ENCODE data around the gene GALM. TPM values are rescaled to one million over a fixed set of nuclear protein-coding genes. Genes with fewer than 3 reads are reported as not detected.

The GALM gene
- total RNA-seq, 1 experiment from 2014 or later = 20.5 TPM

GRCh38 chr2:38691994-38692393 lies 26.1 kb downstream of the GALM start:
- TF ChIP-seq CTCF (IDR thresholded peaks at IDR 0.05) (no peak), POLR2AphosphoS5 (IDR thresholded peaks at IDR 0.05; ENCODE audit: low read depth, low read length) (no peak), TCF7L2 (IDR thresholded peaks at IDR 0.05; ENCODE audit: low read depth, low read length) (no peak), REST (IDR thresholded peaks at IDR 0.05; ENCODE audit: insufficient read depth in 1 of 2, low read depth in 2 of 2, low read length in 1 of 2) (no peak), SIN3A (IDR thresholded peaks at IDR 0.05; ENCODE audit: borderline replicate concordance, insufficient read depth, low read depth, low read length) (no peak)
- POLR2A ChIA-PET = interaction anchor here (0.6 kb wide), 1 partner anchor 97 kb away, joined by 3 read pairs; no protein-coding TSS in a partner anchor
- Histone ChIP-seq H3K27ac (ENCODE audit: low read length) (peak overlapping the region; percentile 91), H3K27me3 (ENCODE audit: control insufficient read depth, insufficient read depth, low read length) (no peaks in the 10 kb centered on the region), H3K9me3 (ENCODE audit: control insufficient read depth, insufficient read depth, low read depth, low read length) (no peaks in the 10 kb centered on the region), H3K36me3 (ENCODE audit: control insufficient read depth, insufficient read depth, low read length) (no peaks in the 10 kb centered on the region), H3K4me3 (ENCODE audit: low read depth in 2 of 2, low read length in 2 of 2) (no peak overlapping the region), H3K4me1 (ENCODE audit: control insufficient read depth, insufficient read depth, low read length) (peaks cover 33% of the 10 kb centered on the region)
- intact Hi-C loops (cut with micrococcal nuclease; ENCODE audit: unreplicated experiment) = no loop called here
- DNase-seq (ENCODE audit: low read depth, low spot score) = no peak
- in situ Hi-C loops (cut with HindIII; ENCODE audit: low pct_unique_long_range_greater_than_20kb, low sequenced_read_pairs) = no loop called here
- no peak for ATAC-seq
- no TSS peak for BruUV-seq (replicated peaks)
- CTCF ChIA-PET = no interaction called here

- TF ChIP-seq POLR2AphosphoS5 (IDR thresholded peaks at IDR 0.05; ENCODE audit: low read depth, low read length) (no peak), CTCF (IDR thresholded peaks at IDR 0.05) (no peak), REST (IDR thresholded peaks at IDR 0.05; ENCODE audit: insufficient read depth in 1 of 2, low read depth in 2 of 2, low read length in 1 of 2) (no peak), SIN3A (IDR thresholded peaks at IDR 0.05; ENCODE audit: borderline replicate concordance, insufficient read depth, low read depth, low read length) (no peak), TCF7L2 (IDR thresholded peaks at IDR 0.05; ENCODE audit: low read depth, low read length) (no peak)
- no TSS peak for BruUV-seq (replicated peaks)
- Histone ChIP-seq H3K4me1 (ENCODE audit: control insufficient read depth, insufficient read depth, low read length) (peaks cover 39% of the 10 kb centered on the region), H3K4me3 (ENCODE audit: low read depth in 2 of 2, low read length in 2 of 2) (no peak overlapping the region), H3K36me3 (ENCODE audit: control insufficient read depth, insufficient read depth, low read length) (no peaks in the 10 kb centered on the region), H3K27ac (ENCODE audit: low read length) (peak overlapping the region; percentile 91), H3K9me3 (ENCODE audit: control insufficient read depth, insufficient read depth, low read depth, low read length) (no peaks in the 10 kb centered on the region), H3K27me3 (ENCODE audit: control insufficient read depth, insufficient read depth, low read length) (no peaks in the 10 kb centered on the region)
- in situ Hi-C loops (cut with HindIII; ENCODE audit: low pct_unique_long_range_greater_than_20kb, low sequenced_read_pairs) (no loop called here), intact Hi-C loops (cut with micrococcal nuclease; ENCODE audit: unreplicated experiment) (no loop called here)
- POLR2A ChIA-PET = interaction anchor here (0.6 kb wide), 1 partner anchor 98 kb away, joined by 3 read pairs; no protein-coding TSS in a partner anchor
- CTCF ChIA-PET = interaction anchor here (0.6 kb wide), 1 partner anchor 145 kb away, joined by 6 read pairs; no protein-coding TSS in a partner anchor
- ATAC-seq (no peak), DNase-seq (ENCODE audit: low read depth, low spot score) (no peak)
Measured at GRCh38 chr2:38692636-38693318, 26.9 kb downstream of the GALM start.
